GM19324 (cell line): ENCODE measurements around the gene NUDT4B.
"Not testable (repeated sequence)": the region's sequence is repeated elsewhere in the genome, so short reads cannot be mapped to it uniquely, and the experiment has no call there.

Experiments
- ATAC-seq: cut with Tn5 transposase; IDR thresholded peaks from one replicate; pipeline ENCODE4 v1.9.1; 2021; ENCODE audit warnings: mild to moderate bottlenecking, moderate library complexity; ENCODE audit not compliant: unreplicated experiment, low FRiP score

NUDT4B gene

GRCh38 chr1:148791543-148792099, 43.0 kb downstream of the NUDT4B start:
- not testable (repeated sequence) for ATAC-seq

- ATAC-seq: not testable (repeated sequence)
Measured at GRCh38 chr1:148793762-148794332, 45.3 kb downstream of the NUDT4B start.
